GM19468 (cell line): ENCODE measurements around the gene L3HYPDH.
A peak's percentile ranks its signal among the peaks of the same experiment; 100 is the strongest.
"Not testable (repeated sequence)": the region's sequence is repeated elsewhere in the genome, so short reads cannot be mapped to it uniquely, and the experiment has no call there.

Experiments
- ATAC-seq: cut with Tn5 transposase; IDR thresholded peaks from one replicate; pipeline ENCODE4 v1.9.1; 2021; ENCODE audit warnings: mild to moderate bottlenecking, moderate library complexity, moderate number of reproducible peaks; ENCODE audit not compliant: unreplicated experiment; ENCODE audit errors: extremely low read depth

Gene L3HYPDH

GRCh38 chr14:59481407-59481806 lies 2.8 kb downstream of the L3HYPDH start:
- no peak for ATAC-seq

- ATAC-seq, result no peak
Measured at GRCh38 chr14:59480166-59480565, 4.0 kb downstream of the L3HYPDH start.

DNA sequence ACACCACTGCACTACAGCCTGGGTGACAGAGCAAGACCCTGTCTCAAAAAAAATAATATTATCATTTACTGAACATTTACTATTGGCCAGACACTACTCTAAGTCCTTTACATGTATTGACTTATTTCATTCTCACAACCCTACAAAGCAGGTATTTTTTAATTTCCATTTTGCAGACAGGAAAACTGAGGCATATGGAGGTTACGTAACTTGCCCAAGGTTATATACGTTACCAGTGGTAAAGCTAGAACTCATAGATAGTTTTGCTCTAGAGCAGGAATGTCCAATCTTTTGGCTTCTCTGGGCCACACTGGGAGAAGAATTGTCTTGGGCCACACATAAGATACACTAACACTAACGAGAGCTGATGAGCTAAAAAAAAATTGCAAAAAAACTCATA lies 5.7 kb downstream of the L3HYPDH start:
- ATAC-seq, result no peak

DNA sequence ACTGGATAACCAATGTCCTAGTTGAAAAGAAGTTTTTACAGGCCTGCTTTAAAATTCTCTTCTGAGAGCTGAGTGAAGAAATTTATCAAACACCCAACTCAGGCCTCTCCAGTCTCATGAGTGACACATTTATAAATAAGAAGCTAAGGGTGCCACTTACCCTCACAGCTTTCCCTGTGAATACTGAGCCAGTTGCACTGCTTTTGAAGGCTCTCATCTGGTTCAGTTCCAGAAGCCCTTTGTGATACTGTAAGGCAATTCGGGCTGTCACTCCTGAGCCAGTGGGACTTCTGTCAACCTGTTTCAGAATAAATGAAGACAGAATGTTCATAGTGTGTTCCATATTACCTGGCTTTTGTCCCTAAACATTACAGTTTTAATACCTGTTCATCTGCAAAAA lies 8.5 kb downstream of the L3HYPDH start:
- no peak for ATAC-seq

DNA sequence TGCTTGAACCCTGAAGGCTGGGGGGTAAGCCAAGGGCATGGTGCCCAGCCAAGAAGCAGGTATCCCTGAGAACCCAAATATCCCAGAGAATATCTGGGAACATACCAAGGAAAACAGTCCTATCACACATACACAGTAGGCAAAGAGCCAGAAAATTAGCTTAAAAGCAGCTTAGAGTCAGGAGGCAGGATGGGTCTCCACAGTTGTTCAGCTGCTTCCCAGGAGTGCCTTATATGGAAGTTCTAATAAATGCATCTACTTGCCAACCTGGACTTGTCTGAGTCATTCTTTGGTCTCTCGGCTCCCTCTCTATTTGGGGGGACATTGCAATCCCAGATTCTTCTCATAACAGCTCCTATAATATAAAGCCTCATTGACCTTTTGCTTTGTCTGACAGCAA lies 10.0 kb downstream of the L3HYPDH start:
- no peak for ATAC-seq

DNA sequence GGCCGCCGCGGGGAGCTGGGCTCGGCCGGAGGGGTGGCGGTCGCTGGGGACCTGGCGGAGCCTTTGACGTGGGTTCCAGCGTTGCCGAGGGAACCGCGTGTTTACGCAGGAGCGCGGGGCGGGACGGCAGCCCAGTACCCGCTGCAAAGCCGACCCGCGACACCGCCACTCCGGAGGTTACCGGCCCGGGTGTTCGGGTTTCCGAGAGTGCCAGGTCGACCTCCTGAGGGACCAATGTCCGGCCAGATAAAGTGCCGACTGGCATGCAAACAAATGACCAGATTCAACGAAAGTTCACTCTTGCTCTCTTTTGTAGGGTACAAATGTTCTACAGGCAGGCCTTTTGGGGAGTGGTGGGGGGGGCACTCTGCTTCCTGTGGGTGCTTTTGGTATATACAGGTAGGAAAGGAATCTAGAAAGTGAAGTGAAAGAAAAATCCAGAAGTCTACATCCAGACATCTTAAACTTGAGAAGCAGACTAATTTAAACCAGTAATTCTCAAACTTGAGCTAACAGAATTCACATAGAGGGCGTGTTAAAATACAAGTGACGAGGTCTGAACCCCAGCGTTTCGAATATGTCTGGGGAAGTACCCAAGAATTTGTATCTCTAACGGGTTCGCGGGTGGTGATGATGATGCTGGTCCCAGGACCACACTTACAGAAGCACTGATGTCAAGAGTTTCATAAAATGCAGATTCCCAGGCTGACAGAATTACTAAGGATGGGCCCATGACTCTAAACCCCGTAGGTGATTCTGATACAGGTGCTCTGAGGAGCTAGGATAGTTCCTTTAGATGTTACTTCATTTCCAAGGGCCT lies 18.7 kb downstream of the L3HYPDH start, which contains the start of gene GPR135:
TSS of gene GPR135 (minus strand) at position 65 of the 820 bp plus-strand sequence. CDS start 154 bp downstream, outside the sequence.
- no peak for ATAC-seq

DNA sequence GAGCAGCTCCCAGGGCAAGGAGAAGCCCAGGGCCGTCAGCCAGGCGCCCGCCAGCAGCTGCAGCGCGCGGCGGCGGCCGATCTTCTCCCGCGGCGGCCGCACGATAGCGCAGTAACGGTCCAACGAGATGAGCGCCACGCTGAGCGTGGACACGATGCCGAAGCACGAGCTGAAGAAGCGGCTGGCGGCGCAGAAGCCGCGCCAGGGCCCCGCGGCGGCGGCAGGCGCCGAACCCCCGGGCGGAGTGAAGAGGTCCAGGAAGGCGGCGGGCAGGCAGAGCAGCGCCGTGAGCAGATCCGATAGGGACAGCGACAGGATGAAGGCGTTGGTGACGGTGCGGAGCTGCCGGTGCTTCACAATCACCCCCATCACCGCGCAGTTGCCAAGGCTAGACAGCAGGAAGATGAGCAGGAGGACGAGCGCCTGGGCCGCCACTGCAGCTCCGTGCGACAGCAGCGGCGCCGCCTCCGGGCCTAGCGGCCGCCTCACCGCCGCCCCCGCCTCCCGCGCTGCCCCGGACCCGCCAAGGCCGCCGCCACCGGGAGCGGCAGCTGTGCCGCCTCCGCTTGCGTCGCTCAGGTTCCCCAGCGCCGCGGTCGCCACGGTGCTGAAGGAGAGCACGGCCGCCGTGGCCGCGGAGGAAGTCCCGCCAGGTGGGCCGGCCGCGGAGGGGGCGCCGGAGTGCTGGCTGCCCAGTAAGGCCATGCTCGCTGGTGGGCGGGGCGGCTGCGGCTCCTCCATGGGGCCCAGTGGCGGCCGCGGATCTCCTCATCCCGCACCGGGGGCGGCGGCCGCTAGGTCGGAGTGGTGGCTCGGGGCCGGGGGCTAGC lies 19.5 kb downstream of the L3HYPDH start:
- ATAC-seq, result peak; percentile 41

DNA sequence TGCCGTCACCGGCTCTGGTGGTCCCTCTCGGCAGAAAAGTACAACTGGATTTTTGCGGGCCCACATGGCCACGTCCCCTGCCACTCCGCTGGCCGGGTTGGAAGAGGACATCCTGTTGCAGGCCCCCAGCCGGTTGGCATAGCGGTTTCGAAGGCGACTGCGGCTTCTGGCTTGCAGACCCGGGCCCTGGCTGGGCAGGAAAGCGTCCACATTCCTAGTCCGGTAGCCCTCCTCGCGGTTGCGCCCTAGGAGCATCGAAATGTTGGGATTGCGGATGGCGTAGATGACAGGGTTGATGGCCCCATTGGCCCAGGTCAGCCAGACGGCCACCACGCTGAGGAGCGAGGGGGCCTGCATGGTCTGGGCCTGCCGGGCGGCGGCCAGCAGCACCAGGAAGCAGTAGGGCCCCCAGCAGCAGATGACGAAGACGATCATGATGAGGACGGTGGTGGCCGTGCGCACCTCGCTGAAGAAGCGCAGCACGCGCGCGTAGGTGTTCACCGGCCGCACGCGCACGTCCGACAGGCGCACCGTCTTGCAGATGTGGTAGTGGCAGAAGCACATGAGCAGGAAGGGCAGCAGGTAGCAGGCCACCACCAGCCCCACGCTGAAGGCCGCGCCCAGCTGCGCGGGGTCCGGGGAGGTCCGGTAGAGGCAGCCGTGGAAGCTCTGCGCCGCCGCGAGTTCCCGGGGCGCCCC lies 20.3 kb downstream of the L3HYPDH start:
- no peak for ATAC-seq

DNA sequence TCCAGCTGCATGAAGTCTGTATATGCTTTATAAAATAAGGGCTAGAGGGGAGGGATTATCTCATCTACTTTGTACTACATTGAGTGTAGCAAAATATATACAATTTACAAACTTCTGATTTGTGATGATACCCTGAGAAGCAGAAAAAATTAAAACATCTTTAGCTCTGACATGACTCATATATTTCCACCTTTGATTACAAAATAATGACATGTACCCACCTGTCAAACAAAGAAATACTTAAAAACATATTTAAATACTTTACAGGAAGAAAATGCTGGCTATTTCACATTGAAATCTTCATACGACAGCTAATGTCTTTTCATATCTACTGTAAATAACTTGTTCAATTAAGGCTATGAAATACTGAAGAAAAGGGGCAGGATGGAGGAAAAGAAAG lies 22.3 kb downstream of the L3HYPDH start:
- ATAC-seq, result no peak

GRCh38 chr14:59460378-59460777 lies 23.8 kb downstream of the L3HYPDH start:
- ATAC-seq, result no peak

- ATAC-seq, result no peak
Measured at GRCh38 chr14:59458486-59458885, 25.7 kb downstream of the L3HYPDH start.

GRCh38 chr14:59455411-59455810 lies 28.8 kb downstream of the L3HYPDH start:
- no peak for ATAC-seq

DNA sequence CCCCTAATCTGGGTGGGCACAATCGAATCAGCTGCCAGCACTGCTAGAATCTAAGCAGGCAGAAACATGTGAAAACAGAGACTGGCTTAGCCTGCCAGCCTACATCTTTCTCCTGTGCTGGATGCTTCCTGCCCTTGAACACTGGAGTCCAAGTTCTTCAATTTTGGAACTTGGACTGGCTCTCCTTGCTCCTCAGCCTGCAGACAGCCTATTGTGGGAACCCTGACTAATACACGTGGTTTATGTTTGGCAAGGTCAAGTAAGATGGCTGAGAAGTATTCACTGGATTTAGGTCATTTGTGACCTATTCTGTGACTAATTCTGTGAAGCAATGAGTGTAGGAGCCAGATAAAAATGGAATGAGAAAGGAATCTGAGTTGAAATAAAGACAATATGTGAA lies 30.1 kb downstream of the L3HYPDH start:
- no peak for ATAC-seq

- ATAC-seq, result no peak
Measured at GRCh38 chr14:59451849-59452248, 32.4 kb downstream of the L3HYPDH start.

- ATAC-seq, result no peak
Measured at GRCh38 chr14:59450716-59451115, 33.5 kb downstream of the L3HYPDH start.

GRCh38 chr14:59448673-59449072 lies 35.5 kb downstream of the L3HYPDH start:
- ATAC-seq, result not testable (repeated sequence)

GRCh38 chr14:59439256-59439965 lies 44.8 kb downstream of the L3HYPDH start:
- no peak for ATAC-seq

GRCh38 chr14:59438195-59438647 lies 46.0 kb downstream of the L3HYPDH start:
- no peak for ATAC-seq

DNA sequence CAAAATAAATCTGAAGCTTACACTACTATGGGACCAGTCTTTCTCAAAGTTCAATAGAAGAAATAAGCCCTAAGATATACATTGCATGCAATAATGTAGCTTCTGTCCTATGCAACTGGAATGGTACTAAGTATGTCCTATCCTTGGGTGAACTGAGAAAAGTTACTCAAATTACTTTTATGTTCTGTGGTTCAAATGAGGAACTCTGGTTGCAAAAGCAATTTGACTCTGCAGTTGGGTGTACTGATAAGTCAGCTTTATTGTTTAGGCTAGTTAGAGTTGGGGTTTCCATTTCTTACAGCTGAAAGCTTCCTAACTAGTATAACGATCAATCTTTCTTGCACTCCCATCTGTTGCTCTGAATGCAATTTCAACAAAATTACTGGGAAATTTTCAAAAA lies 48.2 kb downstream of the L3HYPDH start:
- no peak for ATAC-seq

DNA sequence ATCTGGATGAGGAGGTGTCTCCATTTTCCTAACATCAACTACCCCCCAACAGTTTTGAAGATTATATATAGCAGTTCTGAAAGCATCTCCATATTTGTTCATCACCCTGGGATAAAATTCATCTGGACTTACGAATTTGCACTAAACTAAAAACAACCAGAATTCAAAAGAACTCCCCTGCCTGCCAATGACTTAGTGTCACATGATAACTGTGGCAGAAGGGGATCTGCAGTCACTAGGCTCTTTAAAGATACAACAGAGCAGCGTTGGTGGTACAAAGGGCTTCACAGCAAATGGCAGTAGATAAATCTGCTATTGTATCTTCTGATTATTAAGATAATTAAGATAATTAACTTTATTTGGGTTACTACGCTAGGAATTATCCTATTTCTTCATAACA lies 49.1 kb downstream of the L3HYPDH start:
- no peak for ATAC-seq
